Cardiac septum (tissue), 1 donor: ENCODE measurements around the gene BCAN. TPM values are rescaled to one million over a fixed set of nuclear protein-coding genes. Genes with fewer than 3 reads are reported as not detected.

ENCODE experiments used
- DNase-seq: peaks from one replicate; pipeline ENCODE4 v3.0.0-alpha.2; 2020; ENCODE audit warnings: low spot score
- intact Hi-C: fragments of 100-400 bp; cut with DNase I; formaldehyde crosslinking; loops from one replicate; pipeline ENCODE4 v1.14.0; 2022
- total RNA-seq: library from RNA; stranded (reverse); fragmentation: NEBNext Ultra II Directional; extraction: Animal tissue kit (Norgen Biotek cat#: 25700); gene quantifications from one replicate; pipeline ENCODE4 v1.2.1, GENCODE V29; 2021
- donor health status: DM: no; HTN: no; CAD: no.

Gene BCAN
- total RNA-seq, 1 donor from 2014 or later: 0.16 TPM

- peak; percentile 89 for DNase-seq
- intact Hi-C loops: loop anchor here (1.0 to 5.0 kb wide), 2 partner anchors 32 to 75 kb away; no protein-coding TSS in a partner anchor
Measured at GRCh38 chr1:156656806-156657740, 15.2 kb downstream of the BCAN start.

- no peak for DNase-seq
- intact Hi-C loops: loop anchor here (1.0 to 5.0 kb wide), 2 partner anchors 33 to 76 kb away; no protein-coding TSS in a partner anchor
Measured at GRCh38 chr1:156657741-156658319, 15.9 kb downstream of the BCAN start.

- intact Hi-C loops: loop anchor here (5.0 kb wide), 1 partner anchor 76 kb away; no protein-coding TSS in a partner anchor
- no peak for DNase-seq
Measured at GRCh38 chr1:156658496-156658895, 16.6 kb downstream of the BCAN start.

GRCh38 chr1:156658945-156659574 is 17.1 kb downstream of the BCAN start:
- DNase-seq: no peak
- intact Hi-C loops: loop anchor here (5.0 kb wide), 1 partner anchor 77 kb away; no protein-coding TSS in a partner anchor

- DNase-seq: no peak
- intact Hi-C loops: loop anchor here (5.0 kb wide), 1 partner anchor 77 kb away; no protein-coding TSS in a partner anchor
Measured at GRCh38 chr1:156659661-156659987, 17.7 kb downstream of the BCAN start.

GRCh38 chr1:156659988-156660751 is 18.3 kb downstream of the BCAN start:
- intact Hi-C loops: loop anchor here (1.0 to 10.0 kb wide), 5 partner anchors 17 to 535 kb away; partner anchors contain the start of genes ISG20L2, METTL25B and NES

GRCh38 chr1:156660752-156661112 is 18.8 kb downstream of the BCAN start:
- intact Hi-C loops: loop anchor here (1.0 to 10.0 kb wide), 4 partner anchors 17 to 536 kb away; partner anchors contain the start of genes ISG20L2, METTL25B and NES

More at GRCh38 chr1:156659988-156660751, 18.3 kb downstream of the BCAN start:
- DNase-seq: peak; percentile 97

GRCh38 chr1:156662005-156662799 is 20.3 kb downstream of the BCAN start:
- DNase-seq: no peak
- intact Hi-C loops: loop anchor here (10.0 kb wide), 1 partner anchor 537 kb away; no protein-coding TSS in a partner anchor

More at GRCh38 chr1:156660752-156661112, 18.8 kb downstream of the BCAN start:
- no peak for DNase-seq

GRCh38 chr1:156662800-156663055 is 20.8 kb downstream of the BCAN start:
- DNase-seq: no peak

GRCh38 chr1:156663178-156663577 is 21.3 kb downstream of the BCAN start:
- intact Hi-C loops: loop anchor here (10.0 kb wide), 1 partner anchor 538 kb away; no protein-coding TSS in a partner anchor
- peak; percentile 86 for DNase-seq

More at GRCh38 chr1:156662800-156663055, 20.8 kb downstream of the BCAN start:
- intact Hi-C loops: loop anchor here (10.0 kb wide), 1 partner anchor 538 kb away; no protein-coding TSS in a partner anchor

- no peak for DNase-seq
- intact Hi-C loops: loop anchor here (2.0 to 10.0 kb wide), 2 partner anchors 163 to 539 kb away; partner anchors contain the start of gene MEF2D
Measured at GRCh38 chr1:156664046-156664766, 22.3 kb downstream of the BCAN start.

- DNase-seq: peak; percentile 90
- intact Hi-C loops: loop anchor here (2.0 to 10.0 kb wide), 2 partner anchors 164 to 540 kb away; partner anchors contain the start of gene MEF2D
Measured at GRCh38 chr1:156664767-156665411, 23.0 kb downstream of the BCAN start.

- DNase-seq: no peak
- intact Hi-C loops: loop anchor here (2.0 to 10.0 kb wide), 2 partner anchors 165 to 541 kb away; partner anchors contain the start of gene MEF2D
Measured at GRCh38 chr1:156665539-156665938, 23.6 kb downstream of the BCAN start.

- intact Hi-C loops: loop anchor here (10.0 kb wide), 1 partner anchor 542 kb away; no protein-coding TSS in a partner anchor
- no peak for DNase-seq
Measured at GRCh38 chr1:156666862-156667609, 25.1 kb downstream of the BCAN start.

GRCh38 chr1:156667610-156667967 is 25.7 kb downstream of the BCAN start:
- DNase-seq: peak; percentile 82
- intact Hi-C loops: loop anchor here (10.0 kb wide), 1 partner anchor 543 kb away; no protein-coding TSS in a partner anchor
